ENCODE data around the gene KCNH5.

Gene KCNH5

DNA sequence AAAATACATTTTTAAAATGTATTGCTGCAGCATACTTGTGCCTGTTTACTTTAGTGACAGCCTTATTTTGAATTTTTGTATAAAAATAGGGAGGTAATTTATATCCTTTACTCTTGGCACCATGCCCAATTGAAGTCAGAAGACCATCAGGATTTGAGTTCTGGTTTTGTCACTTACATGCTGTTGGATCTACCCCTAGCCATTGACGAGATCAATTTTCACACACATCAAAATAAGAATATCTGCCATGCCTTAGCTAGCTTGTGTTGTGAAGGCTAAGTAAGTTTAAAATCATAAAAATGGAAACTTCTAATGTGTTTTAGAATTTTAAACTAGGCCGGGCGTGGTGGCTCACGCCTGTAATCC, 381.8 kb downstream of the KCNH5 start:
- DNase-seq: no peak

DNA sequence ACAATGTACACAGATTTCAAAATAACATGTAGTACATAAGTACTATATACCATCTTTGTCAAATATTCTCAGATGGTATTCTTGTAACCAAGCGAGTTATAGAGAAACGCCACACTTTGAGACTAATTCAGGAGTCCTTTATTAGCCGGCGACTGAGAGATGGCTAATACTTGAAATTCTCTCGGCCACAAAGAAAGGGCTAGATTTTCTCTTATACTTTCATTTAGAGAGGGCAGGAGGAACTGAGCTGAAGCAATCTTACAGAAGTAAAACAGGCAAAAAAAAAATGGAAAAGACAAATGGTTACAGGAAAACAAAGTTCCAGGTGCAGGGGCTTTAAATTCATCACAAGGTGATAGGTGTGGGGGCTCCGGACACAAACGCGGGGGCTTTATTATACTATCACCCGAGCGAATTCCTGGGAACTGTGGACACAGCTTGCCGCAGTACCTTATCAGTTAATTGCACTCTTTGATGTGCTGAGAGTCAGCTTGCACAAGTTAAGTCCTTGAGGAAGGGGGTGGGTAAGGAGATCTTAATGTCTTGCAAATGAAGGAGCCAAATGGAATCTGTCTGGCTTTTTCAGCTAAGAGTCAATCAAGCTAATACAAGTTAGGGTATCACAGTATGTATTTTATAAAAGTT, 382.3 kb downstream of the KCNH5 start:
- DNase-seq: no peak

DNA sequence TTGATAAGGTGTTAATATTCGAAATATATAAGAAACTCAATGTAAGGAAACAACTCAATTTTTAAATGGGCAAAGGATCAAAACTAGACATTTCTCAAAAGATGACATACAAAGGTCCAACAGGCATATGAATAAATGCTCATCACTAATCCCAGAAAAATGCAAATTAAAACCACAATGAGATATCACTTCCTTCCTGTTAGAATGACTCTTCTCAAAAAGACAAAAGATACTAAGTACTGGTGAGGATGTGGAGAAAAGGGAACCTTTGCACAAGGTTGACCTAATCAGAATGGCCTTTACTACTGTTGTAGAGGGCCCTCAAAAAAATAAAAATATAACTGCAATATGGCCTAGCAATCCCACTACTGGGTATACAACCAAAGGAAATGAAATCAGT, 383.4 kb downstream of the KCNH5 start:
- DNase-seq: no peak

DNA sequence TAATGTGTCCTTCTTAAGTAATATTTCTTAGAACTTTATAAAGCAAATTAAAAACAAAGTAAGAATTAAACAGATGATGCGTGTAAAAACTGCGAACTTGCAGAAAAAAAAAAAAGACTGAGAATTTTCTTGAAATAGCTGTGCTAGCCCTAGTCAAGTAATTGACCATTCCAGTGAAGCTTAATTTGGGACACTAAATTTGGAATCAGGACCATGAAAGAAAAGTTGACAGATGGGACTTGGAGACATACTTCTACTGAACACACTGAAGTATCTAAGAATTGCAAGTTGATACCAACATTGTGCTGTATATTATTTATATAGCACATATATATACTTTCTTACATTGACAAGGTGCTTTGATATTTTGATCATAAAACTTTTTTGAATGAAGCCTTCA, 386.6 kb downstream of the KCNH5 start:
- no peak for DNase-seq

DNA sequence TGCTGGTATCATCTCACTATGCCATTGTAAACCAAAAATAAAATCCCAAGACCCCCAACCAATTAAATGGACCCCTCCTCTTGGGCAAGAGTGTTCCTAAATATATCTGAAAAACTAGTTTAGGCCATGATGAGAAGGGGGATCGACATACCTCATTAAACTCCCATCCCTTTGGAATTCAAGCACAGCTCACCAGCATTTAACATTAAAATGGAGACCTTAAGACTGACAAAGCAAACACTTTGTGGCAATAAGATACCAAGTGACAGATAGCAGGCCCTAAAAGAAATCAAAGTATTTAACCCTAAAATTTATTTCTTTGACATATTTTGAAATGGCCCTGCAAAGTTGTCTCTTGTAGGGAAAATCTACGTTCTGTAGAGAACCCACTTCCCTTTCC, 387.9 kb downstream of the KCNH5 start:
- no peak for DNase-seq

DNA sequence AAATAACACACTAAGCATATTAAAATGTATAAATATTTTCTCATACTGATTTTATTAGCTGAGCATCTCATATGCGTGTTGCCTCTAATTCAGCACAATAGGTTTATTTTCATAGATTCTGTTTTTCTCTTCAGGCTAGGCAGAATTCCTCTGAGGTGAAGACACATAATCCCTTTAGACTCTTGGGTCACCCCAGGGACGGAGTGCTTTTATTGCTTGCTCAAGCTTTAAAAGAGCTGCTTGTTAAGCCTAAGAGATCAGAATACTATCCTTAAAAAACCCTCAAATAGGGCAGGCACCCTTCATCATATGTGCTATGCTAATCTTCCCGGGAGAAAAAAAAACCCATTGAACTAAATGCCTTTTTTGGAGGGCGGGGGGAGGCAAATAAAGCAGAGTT, 390.1 kb downstream of the KCNH5 start:
- no peak for DNase-seq

DNA sequence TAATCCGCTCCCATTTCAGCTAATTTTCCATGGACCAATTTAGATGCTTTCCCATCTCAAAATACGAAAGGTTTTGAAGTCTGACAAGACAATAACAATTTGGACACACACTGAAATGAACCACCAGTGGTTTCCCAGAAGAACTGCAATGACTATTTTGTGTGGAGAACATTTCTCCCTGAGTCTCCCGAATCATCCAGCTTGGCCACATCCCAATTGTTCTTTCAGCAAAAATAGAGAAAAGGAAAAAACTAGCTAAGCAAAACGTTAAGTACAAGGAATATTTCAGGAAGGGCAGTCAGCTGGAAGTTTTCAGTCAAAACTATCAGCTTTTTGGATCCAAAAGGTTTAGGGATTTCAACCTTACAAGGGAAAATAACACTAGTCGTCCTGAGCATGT, 390.6 kb downstream of the KCNH5 start:
- no peak for DNase-seq
